HepG2 (cell line): ENCODE results near the gene SLC25A28.

Experiments
- BRD4 ChIP-seq: sonication (generic); formaldehyde crosslinking; IDR thresholded peaks from 2 replicates; pipeline ENCODE4 v1.4.0; 2020; ENCODE audit warnings: missing genetic modification reagents
- FOXO4 ChIP-seq: sonication (generic); formaldehyde crosslinking; conservative IDR thresholded peaks from 2 replicates; pipeline ENCODE4 v1.8.1; 2023; ENCODE audit warnings: missing genetic modification reagents
- HDAC6 ChIP-seq: fragments of 200-600 bp; sonication (generic); IDR thresholded peaks from 2 replicates; pipeline ENCODE4 v1.7.0; 2017; ENCODE audit warnings: mild to moderate bottlenecking, antibody characterized with exemption, low read length, low read depth
- MTA1 ChIP-seq: sonication (generic); formaldehyde crosslinking; IDR thresholded peaks from 2 replicates; pipeline ENCODE4 v1.4.0; 2020; ENCODE audit warnings: missing genetic modification reagents, mild to moderate bottlenecking, borderline replicate concordance
- RFX5 ChIP-seq: IDR thresholded peaks from 2 replicates; pipeline ENCODE4 v1.6.1; 2011; ENCODE audit warnings: low read depth, low read length, improper control_type of control experiment
- TARDBP ChIP-seq: sonication (generic); formaldehyde crosslinking; IDR thresholded peaks from 2 replicates; pipeline ENCODE4 v1.8.0; 2022; ENCODE audit warnings: mild to moderate bottlenecking, missing genetic modification reagents

GRCh38 chr10:99659868-99660366, 39.7 kb upstream of the SLC25A28 start:
- TF ChIP-seq RFX5, result no peak
- TF ChIP-seq MTA1, result no peak
- TF ChIP-seq HDAC6, result no peak
- TF ChIP-seq BRD4 (CRISPR knock-in tag), result no peak
- TF ChIP-seq TARDBP (CRISPR knock-in tag), result no peak
- TF ChIP-seq FOXO4 (CRISPR knock-in tag), result no peak
